Measurements from ENCODE around the gene ZFAND3. TPM values are rescaled to one million over a fixed set of nuclear protein-coding genes. Genes with fewer than 3 reads are reported as not detected.

The ZFAND3 gene
- total RNA-seq, 6 experiments from 2014 or later: 75.2 to 93.2 (median 87.0) TPM

DNA sequence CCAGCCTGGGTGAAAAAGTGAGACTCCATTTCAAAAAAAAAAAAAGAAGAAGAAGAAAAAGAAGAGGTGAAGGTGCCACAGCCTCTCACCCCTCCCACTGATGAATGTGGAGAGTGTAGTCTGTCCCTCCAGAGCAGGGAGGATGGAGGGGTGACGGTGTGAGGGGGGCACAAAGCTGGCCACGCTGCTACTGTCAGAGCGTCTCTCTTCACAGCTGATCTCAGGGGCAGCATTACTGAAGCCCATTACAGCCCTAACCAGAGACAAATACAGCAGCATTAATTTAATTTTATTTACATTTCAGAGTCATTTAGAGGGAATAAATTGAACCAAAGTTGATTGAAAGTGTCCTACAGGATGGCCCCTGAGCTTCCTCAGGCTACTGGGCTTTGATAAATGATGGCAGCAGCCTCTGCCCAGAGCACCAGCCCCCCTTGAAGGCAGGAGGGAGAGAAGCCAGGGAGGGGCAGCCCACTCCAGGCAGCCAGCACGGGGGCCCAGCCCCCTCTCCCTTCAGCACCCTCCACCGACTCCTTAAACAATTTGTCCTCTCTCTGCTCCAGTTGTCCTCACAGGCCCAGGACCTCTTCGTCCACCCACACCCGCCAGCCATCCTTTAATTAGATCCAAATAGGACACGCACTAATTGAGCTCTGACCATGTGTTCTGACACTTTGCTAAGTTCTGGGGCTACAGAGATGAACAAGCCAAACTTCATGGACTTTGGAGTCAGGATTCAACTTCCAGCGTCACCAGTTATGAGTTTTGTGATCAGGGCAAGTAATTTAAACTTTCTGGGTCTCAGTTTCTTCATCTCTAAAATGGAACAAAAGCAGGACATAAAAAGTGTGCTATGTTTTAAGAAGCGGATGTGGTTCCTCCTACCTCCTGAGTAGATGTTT, 18.6 kb upstream of the ZFAND3 start:
- Mint-ChIP-seq H3K27ac (no peak overlapping the region), H3K9me3 (no peaks in the 10 kb centered on the region), H3K36me3 (ENCODE audit: low read depth) (no peaks in the 10 kb centered on the region), H3K27me3 (ENCODE audit: insufficient read depth) (peaks cover 16% of the 10 kb centered on the region), H3K4me3 (no peak overlapping the region), H3K4me1 (ENCODE audit: low read depth) (peaks cover 9% of the 10 kb centered on the region)
- no peak for DNase-seq
- TF ChIP-seq CTCF (IDR thresholded peaks at IDR 0.05): no peak

- Mint-ChIP-seq H3K36me3 (ENCODE audit: low read depth) (no peaks in the 10 kb centered on the region), H3K4me3 (no peak overlapping the region), H3K27me3 (ENCODE audit: insufficient read depth) (peaks cover 16% of the 10 kb centered on the region), H3K27ac (no peak overlapping the region), H3K9me3 (no peaks in the 10 kb centered on the region), H3K4me1 (ENCODE audit: low read depth) (peaks cover 9% of the 10 kb centered on the region)
- no peak for TF ChIP-seq CTCF (IDR thresholded peaks at IDR 0.05)
- DNase-seq: no peak
Observed at GRCh38 chr6:37801605-37801940, 18.0 kb upstream of the ZFAND3 start.

GRCh38 chr6:37802810-37803209, 16.7 kb upstream of the ZFAND3 start:
- no peak for DNase-seq
- no peak for TF ChIP-seq CTCF (IDR thresholded peaks at IDR 0.05)
- Mint-ChIP-seq H3K9me3 (no peaks in the 10 kb centered on the region), H3K27ac (no peak overlapping the region), H3K27me3 (ENCODE audit: insufficient read depth) (peaks cover 16% of the 10 kb centered on the region), H3K4me1 (ENCODE audit: low read depth) (peaks cover 9% of the 10 kb centered on the region), H3K4me3 (no peak overlapping the region), H3K36me3 (ENCODE audit: low read depth) (no peaks in the 10 kb centered on the region)

GRCh38 chr6:37804586-37804985, 14.9 kb upstream of the ZFAND3 start:
- Mint-ChIP-seq H3K9me3 (no peaks in the 10 kb centered on the region), H3K36me3 (ENCODE audit: low read depth) (no peaks in the 10 kb centered on the region), H3K27ac (no peak overlapping the region), H3K27me3 (ENCODE audit: insufficient read depth) (peaks cover 24% of the 10 kb centered on the region), H3K4me1 (ENCODE audit: low read depth) (peaks cover 15% of the 10 kb centered on the region), H3K4me3 (no peak overlapping the region; the same call in 1 of the 2 replicates)
- no peak for DNase-seq
- no peak for TF ChIP-seq CTCF (IDR thresholded peaks at IDR 0.05)

- Mint-ChIP-seq H3K27me3 (ENCODE audit: insufficient read depth) (peaks cover 19% of the 10 kb centered on the region), H3K27ac (no peak overlapping the region), H3K36me3 (ENCODE audit: low read depth) (no peaks in the 10 kb centered on the region), H3K4me1 (ENCODE audit: low read depth) (peaks cover 15% of the 10 kb centered on the region), H3K4me3 (no peak overlapping the region), H3K9me3 (no peaks in the 10 kb centered on the region)
- no peak for DNase-seq
- TF ChIP-seq CTCF (IDR thresholded peaks at IDR 0.05): no peak
Observed at GRCh38 chr6:37806213-37806612, 13.3 kb upstream of the ZFAND3 start.
